Bronchial epithelial cell (primary cell): Measurements from ENCODE around the gene CREB5. TPM values are rescaled to one million over a fixed set of nuclear protein-coding genes. Genes with fewer than 3 reads are reported as not detected.

Source experiments
- DNase-seq: peaks from one replicate; pipeline ENCODE4 v3.0.0-alpha.2; 2010; ENCODE audit warnings: low read depth
- FAIRE-seq: peaks from 2 replicates; lab custom pipeline; 2011; peaks lifted over from hg19 to GRCh38; lab: Jason Lieb, UNC
- H3K27me3 ChIP-seq: 2 replicates; pipeline ENCODE4 v1.5.1; 2011; ENCODE audit warnings: low read length; ENCODE audit not compliant: control insufficient read depth, insufficient read depth
- H3K36me3 ChIP-seq: 2 replicates; pipeline ENCODE4 v1.5.1; 2011; ENCODE audit warnings: low read length; ENCODE audit not compliant: control insufficient read depth, insufficient read depth
- H3K4me3 ChIP-seq: 2 replicates; pipeline ENCODE4 v1.5.1; 2011; ENCODE audit warnings: mild to moderate bottlenecking, low read depth, low read length, control low read depth
- CTCF ChIP-seq: IDR thresholded peaks from 2 replicates; pipeline ENCODE4 v1.5.1; 2011; ENCODE audit warnings: mild to moderate bottlenecking, moderate library complexity, low read length, control low read depth, inconsistent platforms; ENCODE audit not compliant: insufficient read depth, severe bottlenecking
- total RNA-seq: library from RNA; depleted of rRNA; stranded (reverse); fragments of >200 nt; gene quantifications from 2 replicates; pipeline ENCODE4 v1.2.1, GENCODE V29; 2014

Gene CREB5
- total RNA-seq, 1 donor from 2014 or later: 2.1 TPM

GRCh38 chr7:28599411-28599810, 187.1 kb downstream of the CREB5 start:
- H3K36me3 ChIP-seq: no peaks in the 10 kb centered on the region
- FAIRE-seq: no peak

GRCh38 chr7:28602282-28602681, 190.0 kb downstream of the CREB5 start:
- DNase-seq: no peak
- TF ChIP-seq CTCF: no peak
- Histone ChIP-seq H3K27me3 (peaks cover 1% of the 10 kb centered on the region), H3K36me3 (no peaks in the 10 kb centered on the region), H3K4me3 (no peak overlapping the region)
- FAIRE-seq: no peak

More at GRCh38 chr7:28599411-28599810, 187.1 kb downstream of the CREB5 start:
- TF ChIP-seq CTCF: no peak
- Histone ChIP-seq H3K27me3 (peaks cover 1% of the 10 kb centered on the region), H3K4me3 (no peak overlapping the region)
- DNase-seq: no peak

- FAIRE-seq (no peak), DNase-seq (no peak)
- no peaks in the 10 kb centered on the region for H3K36me3 ChIP-seq
- H3K4me3 ChIP-seq: no peak overlapping the region
- H3K27me3 ChIP-seq: no peaks in the 10 kb centered on the region
- TF ChIP-seq CTCF: no peak
These were observed 193.2 kb downstream of the CREB5 start for GRCh38 chr7:28605427-28606085.

GRCh38 chr7:28606421-28606820, 194.1 kb downstream of the CREB5 start:
- Histone ChIP-seq H3K4me3 (no peak overlapping the region), H3K27me3 (no peaks in the 10 kb centered on the region), H3K36me3 (no peaks in the 10 kb centered on the region)
- FAIRE-seq: no peak
- DNase-seq: no peak
- no peak for TF ChIP-seq CTCF

GRCh38 chr7:28607855-28608193, 195.5 kb downstream of the CREB5 start:
- Histone ChIP-seq H3K4me3 (no peak overlapping the region), H3K36me3 (no peaks in the 10 kb centered on the region), H3K27me3 (no peaks in the 10 kb centered on the region)
- DNase-seq (no peak), FAIRE-seq (no peak)
- no peak for TF ChIP-seq CTCF

GRCh38 chr7:28608237-28608656, 195.9 kb downstream of the CREB5 start:
- no peak overlapping the region for H3K4me3 ChIP-seq
- H3K36me3 ChIP-seq: no peaks in the 10 kb centered on the region
- DNase-seq: no peak
- no peak for TF ChIP-seq CTCF
- no peak for FAIRE-seq
- no peaks in the 10 kb centered on the region for H3K27me3 ChIP-seq
